HUES64 (cell line): ENCODE data around the gene SLC39A13.

ENCODE experiments used
- H3K27ac ChIP-seq: 2 replicates; pipeline ENCODE4 v1.7.0; 2013; ENCODE audit warnings: low read depth, low read length, inconsistent platforms
- H3K27me3 ChIP-seq: 2 replicates; pipeline ENCODE4 v1.6.1; 2013; ENCODE audit warnings: mild to moderate bottlenecking, low read length; ENCODE audit not compliant: insufficient read depth
- H3K36me3 ChIP-seq: 2 replicates; pipeline ENCODE4 v1.6.1; 2013; ENCODE audit warnings: mild to moderate bottlenecking, low read length; ENCODE audit not compliant: insufficient read depth
- H3K4me1 ChIP-seq: 2 replicates; pipeline ENCODE4 v1.6.1; 2013; ENCODE audit warnings: mild to moderate bottlenecking, low read length, moderate library complexity; ENCODE audit not compliant: insufficient read depth
- H3K4me3 ChIP-seq: 2 replicates; pipeline ENCODE4 v1.5.1; 2013; ENCODE audit warnings: mild to moderate bottlenecking, low read length, moderate library complexity
- H3K9ac ChIP-seq: 2 replicates; pipeline ENCODE4 v1.6.1; 2013; ENCODE audit warnings: mild to moderate bottlenecking, low read depth, low read length
- H3K9me3 ChIP-seq: 2 replicates; pipeline ENCODE4 v1.6.1; 2013; ENCODE audit warnings: low read depth, low read length; ENCODE audit not compliant: insufficient read depth
- WGBS: fragments of 150-250, 120-280 bp; methylation state at CpG from one replicate; pipeline ENCODE4 v1.1.7; 2013; ENCODE audit warnings: missing lambda C conversion rate; 5-methylcytosine and 5-hydroxymethylcytosine counted together

Gene SLC39A13

GRCh38 chr11:47394322-47395222 lies 13.8 kb upstream of the SLC39A13 start:
- Histone ChIP-seq H3K27me3 (no peaks in the 10 kb centered on the region), H3K27ac (no peak overlapping the region), H3K36me3 (no peaks in the 10 kb centered on the region), H3K9me3 (no peaks in the 10 kb centered on the region), H3K4me3 (no peak overlapping the region), H3K4me1 (0 out of 2 replicates have a peak, but pooled peaks cover 3% of the 10 kb centered on the region), H3K9ac (no peak overlapping the region)
- WGBS = 89% methylated on average over 39 of the region's 39 CpGs

GRCh38 chr11:47395223-47396048 lies 13.0 kb upstream of the SLC39A13 start:
- Histone ChIP-seq H3K9ac (no peak overlapping the region), H3K27me3 (no peaks in the 10 kb centered on the region), H3K4me1 (peaks cover 6% of the 10 kb centered on the region; the same call in 1 of the 2 replicates), H3K9me3 (no peaks in the 10 kb centered on the region), H3K4me3 (no peak overlapping the region), H3K27ac (no peak overlapping the region), H3K36me3 (no peaks in the 10 kb centered on the region)
- WGBS = 93% methylated on average over 25 of the region's 25 CpGs

DNA sequence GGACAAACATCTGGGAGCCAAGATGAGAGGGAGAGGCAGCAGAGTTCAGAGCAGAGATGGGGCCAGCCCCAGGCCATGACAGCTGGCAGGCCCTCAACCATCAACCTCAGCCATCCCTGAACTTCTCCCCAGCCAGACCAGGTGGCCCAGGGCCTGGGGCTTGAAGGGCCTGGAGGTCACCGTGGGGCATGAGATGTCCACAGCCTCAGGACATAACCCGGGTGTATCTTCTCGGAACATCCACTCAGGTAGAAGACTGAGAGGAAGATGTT lies 12.4 kb upstream of the SLC39A13 start:
- 94% methylated on average over 3 of the region's 3 CpGs for WGBS
- Histone ChIP-seq H3K27me3 (no peaks in the 10 kb centered on the region), H3K4me1 (peaks cover 7% of the 10 kb centered on the region), H3K27ac (no peak overlapping the region), H3K36me3 (no peaks in the 10 kb centered on the region), H3K9ac (no peak overlapping the region), H3K9me3 (no peaks in the 10 kb centered on the region), H3K4me3 (no peak overlapping the region)

GRCh38 chr11:47398011-47398410 lies 10.4 kb upstream of the SLC39A13 start:
- Histone ChIP-seq H3K27ac (no peak overlapping the region), H3K9ac (no peak overlapping the region), H3K27me3 (no peaks in the 10 kb centered on the region), H3K36me3 (no peaks in the 10 kb centered on the region), H3K9me3 (no peaks in the 10 kb centered on the region), H3K4me1 (peaks cover 12% of the 10 kb centered on the region), H3K4me3 (no peak overlapping the region)
- WGBS = 81% methylated on average over 3 of the region's 3 CpGs

DNA sequence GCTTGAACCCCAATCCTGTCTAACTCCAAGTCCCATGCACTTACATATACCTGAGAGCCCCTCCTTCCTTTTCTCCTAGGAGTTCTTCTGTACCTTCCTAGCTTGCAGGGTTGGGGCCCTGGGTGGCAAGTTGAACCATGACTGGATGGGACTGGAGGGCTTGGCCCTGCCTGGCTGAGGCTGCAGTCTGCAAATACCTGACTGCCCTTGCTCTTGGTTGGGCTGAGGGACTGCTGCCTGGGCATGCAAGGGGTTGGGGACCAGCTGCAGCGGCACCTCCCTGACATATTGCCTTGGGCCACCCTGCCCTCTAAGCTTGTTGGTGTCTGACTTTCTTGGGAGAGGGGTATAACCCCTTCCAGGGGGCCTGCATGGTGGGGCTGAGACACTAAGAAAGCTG lies 9.8 kb upstream of the SLC39A13 start:
- H3K9me3 ChIP-seq = no peaks in the 10 kb centered on the region
- H3K9ac ChIP-seq = no peak overlapping the region
- peaks cover 12% of the 10 kb centered on the region for H3K4me1 ChIP-seq
- no peak overlapping the region for H3K4me3 ChIP-seq
- 80% methylated on average over 1 of the region's 1 CpG for WGBS
- H3K36me3 ChIP-seq = no peaks in the 10 kb centered on the region
- no peaks in the 10 kb centered on the region for H3K27me3 ChIP-seq
- no peak overlapping the region for H3K27ac ChIP-seq

DNA sequence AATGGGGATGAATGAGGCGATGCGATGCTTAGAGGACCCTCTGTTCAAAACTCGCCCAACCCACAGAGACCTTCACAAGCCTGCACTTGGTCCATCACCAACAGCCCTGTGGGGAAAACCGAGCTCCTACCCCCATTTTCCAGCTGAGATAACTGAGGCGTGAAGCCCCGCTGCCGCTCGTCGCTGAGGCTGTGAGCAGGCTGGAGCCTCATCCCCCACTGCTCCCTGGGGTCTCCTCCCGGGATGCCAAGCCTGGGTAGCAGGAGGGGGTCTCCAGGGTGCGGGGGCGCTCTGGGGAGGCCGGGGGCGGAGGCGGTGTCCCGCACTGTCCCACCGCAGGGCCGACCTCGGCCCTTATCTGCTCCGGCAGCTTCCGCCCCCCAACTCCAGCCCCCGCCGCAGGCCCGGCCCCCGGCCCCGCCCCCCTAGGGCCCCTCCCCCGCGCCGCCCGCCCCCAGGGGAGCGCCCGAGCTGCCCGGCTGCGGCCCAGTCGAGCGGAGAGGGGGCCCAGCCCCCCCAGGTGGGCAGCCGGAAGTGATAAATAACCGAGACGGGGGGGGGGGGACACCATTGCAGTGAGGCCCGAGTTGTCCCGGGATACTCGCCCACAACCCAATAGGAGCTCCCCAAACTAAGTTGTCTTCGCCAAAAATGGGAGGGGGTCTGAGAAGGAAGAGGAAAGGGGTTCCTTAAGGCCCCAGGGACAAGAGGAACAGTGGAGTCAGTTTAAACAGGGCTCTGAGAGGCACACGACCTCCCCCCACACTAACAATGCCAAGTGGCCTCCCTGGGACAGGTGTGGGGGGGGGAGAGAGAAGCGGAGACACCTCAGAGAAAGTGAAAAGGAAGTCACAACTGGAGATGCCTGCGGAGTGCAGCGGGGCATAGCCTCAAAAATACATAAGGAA lies 8.3 kb upstream of the SLC39A13 start:
- 13% methylated on average over 23 of the region's 47 CpGs for WGBS
- Histone ChIP-seq H3K9me3 (no peaks in the 10 kb centered on the region), H3K27ac (peak overlapping the region; percentile 72; the same call in 1 of the 2 replicates), H3K27me3 (no peaks in the 10 kb centered on the region), H3K4me3 (peak overlapping the region; percentile 56), H3K4me1 (peaks cover 12% of the 10 kb centered on the region), H3K9ac (peak overlapping the region; percentile 50), H3K36me3 (no peaks in the 10 kb centered on the region)

DNA sequence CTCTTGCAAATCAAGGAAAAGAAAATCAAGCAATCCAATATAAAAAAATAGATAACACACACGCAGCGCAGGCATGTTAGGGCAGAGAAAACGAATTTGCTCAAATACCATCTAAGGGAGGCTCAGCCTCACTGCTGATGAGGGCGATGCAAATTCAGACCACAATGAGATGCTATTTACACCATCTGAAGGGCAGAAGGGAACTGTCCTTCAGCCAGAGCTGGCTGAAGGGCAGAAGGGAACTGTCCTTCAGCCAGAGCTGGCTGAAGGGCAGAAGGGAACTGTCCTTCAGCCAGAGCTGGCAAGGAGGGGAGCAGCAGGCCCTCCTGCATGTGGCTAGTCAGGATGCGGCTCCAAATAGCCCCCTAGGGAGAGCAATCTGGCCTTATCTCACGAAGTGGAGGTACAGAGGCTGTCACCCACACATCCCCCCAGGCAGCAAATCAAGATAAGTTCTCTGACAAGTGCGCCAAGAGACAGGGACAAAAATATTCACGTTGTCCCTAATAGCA lies 7.6 kb upstream of the SLC39A13 start:
- no peaks in the 10 kb centered on the region for H3K36me3 ChIP-seq
- no peaks in the 10 kb centered on the region for H3K9me3 ChIP-seq
- H3K4me3 ChIP-seq = peak overlapping the region; percentile 55
- peak overlapping the region; percentile 72; the same call in 1 of the 2 replicates for H3K27ac ChIP-seq
- H3K4me1 ChIP-seq = peaks cover 12% of the 10 kb centered on the region
- H3K27me3 ChIP-seq = no peaks in the 10 kb centered on the region
- H3K9ac ChIP-seq = no peak overlapping the region
- 17% methylated on average over 7 of the region's 8 CpGs for WGBS

DNA sequence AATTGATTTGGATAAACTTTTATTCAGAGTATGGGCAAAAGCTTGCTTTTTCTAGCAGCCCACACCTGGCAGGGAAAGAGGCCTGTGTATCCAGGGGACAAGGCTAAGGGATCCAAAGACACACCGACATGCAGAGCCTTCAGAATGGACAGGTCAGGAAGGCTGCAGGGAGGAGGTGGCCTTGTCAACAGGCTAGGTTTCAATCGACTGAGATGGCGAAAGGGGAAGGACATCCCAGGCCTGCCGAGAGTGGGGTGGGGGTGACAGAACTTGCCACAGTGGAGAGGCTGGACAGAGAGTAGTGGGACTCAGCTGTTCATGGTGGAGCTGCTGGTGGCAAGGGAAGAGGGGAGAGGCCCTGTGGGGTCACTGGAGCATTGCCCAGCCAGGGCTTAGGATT lies 5.3 kb upstream of the SLC39A13 start:
- Histone ChIP-seq H3K4me1 (peaks cover 17% of the 10 kb centered on the region), H3K27me3 (no peaks in the 10 kb centered on the region), H3K27ac (no peak overlapping the region), H3K36me3 (no peaks in the 10 kb centered on the region), H3K4me3 (no peak overlapping the region), H3K9me3 (no peaks in the 10 kb centered on the region), H3K9ac (no peak overlapping the region)
- 80% methylated on average over 4 of the region's 4 CpGs for WGBS

GRCh38 chr11:47403571-47403970 lies 4.8 kb upstream of the SLC39A13 start:
- 89% methylated on average over 3 of the region's 3 CpGs for WGBS
- H3K9ac ChIP-seq = no peak overlapping the region
- H3K36me3 ChIP-seq = no peaks in the 10 kb centered on the region
- no peak overlapping the region for H3K27ac ChIP-seq
- no peaks in the 10 kb centered on the region for H3K27me3 ChIP-seq
- peaks cover 17% of the 10 kb centered on the region for H3K4me1 ChIP-seq
- H3K9me3 ChIP-seq = no peaks in the 10 kb centered on the region
- no peak overlapping the region for H3K4me3 ChIP-seq

- Histone ChIP-seq H3K36me3 (peaks cover 6% of the 10 kb centered on the region; the same call in 1 of the 2 replicates), H3K27ac (peak overlapping the region; percentile 91), H3K27me3 (no peaks in the 10 kb centered on the region), H3K4me3 (peak overlapping the region; percentile 83), H3K9me3 (no peaks in the 10 kb centered on the region), H3K9ac (peak overlapping the region; percentile 77), H3K4me1 (peaks cover 10% of the 10 kb centered on the region)
- WGBS = 69% methylated on average over 12 of the region's 12 CpGs
These were observed 1.3 kb upstream of the SLC39A13 start for GRCh38 chr11:47406896-47407745.
